ENCODE results near the gene TMEM106B. TPM values are rescaled to one million over a fixed set of nuclear protein-coding genes. Genes with fewer than 3 reads are reported as not detected.

The TMEM106B gene
- total RNA-seq, 2 donors from 2014 or later = 40.3 to 59.6 TPM

- H3K9ac ChIP-seq (ENCODE audit: extremely low read depth, low read length, poor library complexity, severe bottlenecking) = no peak overlapping the region
- no peak overlapping the region for H3K27ac ChIP-seq (ENCODE audit: low read depth, low read length)
- H3K4me3 ChIP-seq (ENCODE audit: low read length) = no peak overlapping the region
- no peaks in the 10 kb centered on the region for H3K36me3 ChIP-seq (ENCODE audit: control insufficient read depth, insufficient read depth, low read length)
- H3K4me1 ChIP-seq (ENCODE audit: control insufficient read depth, insufficient read depth, low read length) = no peaks in the 10 kb centered on the region
- no peaks in the 10 kb centered on the region for H3K9me3 Mint-ChIP-seq
- no peak overlapping the region for H3K4me3 Mint-ChIP-seq
- peaks cover 2% of the 10 kb centered on the region for H3K4me1 Mint-ChIP-seq
- no peaks in the 10 kb centered on the region for H3K27me3 Mint-ChIP-seq (ENCODE audit: insufficient read depth)
- DNase-seq = no peak
- 88 to 100% methylated on average over 1 to 2 of the region's 2 CpGs for WGBS, 2 experiments (ENCODE audit: insufficient coverage in 1 of 2, insufficient read length in 1 of 2)
- H3K27ac Mint-ChIP-seq = no peak overlapping the region
- no peaks in the 10 kb centered on the region for H3K27me3 ChIP-seq (ENCODE audit: control insufficient read depth, insufficient read depth, low read length, poor library complexity, severe bottlenecking)
- H3K9me3 ChIP-seq (ENCODE audit: control insufficient read depth, low read length) = no peaks in the 10 kb centered on the region
- no peaks in the 10 kb centered on the region for H3K36me3 Mint-ChIP-seq (ENCODE audit: low read depth)
- no peak for TF ChIP-seq CTCF (conservative IDR thresholded peaks at IDR 0.05)
Measured at GRCh38 chr7:12173671-12174070, 37.4 kb upstream of the TMEM106B start.

GRCh38 chr7:12174931-12175330, 36.2 kb upstream of the TMEM106B start:
- 88% methylated on average over 1 of the region's 1 CpG; no CpG with 5 or more reads in 1 of the 2 experiments for WGBS, 2 experiments (ENCODE audit: insufficient coverage in 1 of 2, insufficient read length in 1 of 2)

GRCh38 chr7:12178317-12178716, 32.8 kb upstream of the TMEM106B start:
- no peak for DNase-seq
- no peaks in the 10 kb centered on the region for H3K36me3 Mint-ChIP-seq (ENCODE audit: low read depth)
- H3K27me3 Mint-ChIP-seq (ENCODE audit: insufficient read depth) = no peaks in the 10 kb centered on the region
- H3K27ac ChIP-seq (ENCODE audit: low read depth, low read length) = no peak overlapping the region
- peaks cover 2% of the 10 kb centered on the region for H3K4me1 Mint-ChIP-seq
- H3K4me1 ChIP-seq (ENCODE audit: control insufficient read depth, insufficient read depth, low read length) = no peaks in the 10 kb centered on the region
- H3K36me3 ChIP-seq (ENCODE audit: control insufficient read depth, insufficient read depth, low read length) = no peaks in the 10 kb centered on the region
- no peaks in the 10 kb centered on the region for H3K27me3 ChIP-seq (ENCODE audit: control insufficient read depth, insufficient read depth, low read length, poor library complexity, severe bottlenecking)
- no peak overlapping the region for H3K27ac Mint-ChIP-seq
- H3K9me3 Mint-ChIP-seq = no peaks in the 10 kb centered on the region
- no peak overlapping the region for H3K9ac ChIP-seq (ENCODE audit: extremely low read depth, low read length, poor library complexity, severe bottlenecking)
- no peak overlapping the region for H3K4me3 Mint-ChIP-seq
- 81 to 89% methylated on average over 2 of the region's 2 CpGs for WGBS, 2 experiments (ENCODE audit: insufficient coverage in 1 of 2, insufficient read length in 1 of 2)
- no peak overlapping the region for H3K4me3 ChIP-seq (ENCODE audit: low read length)
- H3K9me3 ChIP-seq (ENCODE audit: control insufficient read depth, low read length) = no peaks in the 10 kb centered on the region
- TF ChIP-seq CTCF (conservative IDR thresholded peaks at IDR 0.05) = no peak

More at GRCh38 chr7:12174931-12175330, 36.2 kb upstream of the TMEM106B start:
- H3K27ac Mint-ChIP-seq = no peak overlapping the region
- H3K36me3 Mint-ChIP-seq (ENCODE audit: low read depth) = no peaks in the 10 kb centered on the region
- no peak for DNase-seq
- no peak overlapping the region for H3K9ac ChIP-seq (ENCODE audit: extremely low read depth, low read length, poor library complexity, severe bottlenecking)
- H3K4me1 ChIP-seq (ENCODE audit: control insufficient read depth, insufficient read depth, low read length) = no peaks in the 10 kb centered on the region
- no peaks in the 10 kb centered on the region for H3K9me3 ChIP-seq (ENCODE audit: control insufficient read depth, low read length)
- TF ChIP-seq CTCF (conservative IDR thresholded peaks at IDR 0.05) = no peak
- H3K27me3 Mint-ChIP-seq (ENCODE audit: insufficient read depth) = no peaks in the 10 kb centered on the region
- no peak overlapping the region for H3K27ac ChIP-seq (ENCODE audit: low read depth, low read length)
- H3K36me3 ChIP-seq (ENCODE audit: control insufficient read depth, insufficient read depth, low read length) = no peaks in the 10 kb centered on the region
- H3K9me3 Mint-ChIP-seq = no peaks in the 10 kb centered on the region
- H3K4me3 ChIP-seq (ENCODE audit: low read length) = no peak overlapping the region
- peaks cover 2% of the 10 kb centered on the region for H3K4me1 Mint-ChIP-seq
- H3K4me3 Mint-ChIP-seq = no peak overlapping the region
- no peaks in the 10 kb centered on the region for H3K27me3 ChIP-seq (ENCODE audit: control insufficient read depth, insufficient read depth, low read length, poor library complexity, severe bottlenecking)
